Adipocyte (in vitro differentiated cells): ENCODE results near the gene MAP4K3.
"Not testable (repeated sequence)": the region's sequence is repeated elsewhere in the genome, so short reads cannot be mapped to it uniquely, and the experiment has no call there.

ENCODE experiments used
- DNase-seq: peaks from one replicate; pipeline ENCODE4 v3.0.0-alpha.2; 2015; ENCODE audit warnings: low read depth
- H3K27me3 ChIP-seq: replicated peaks from 2 replicates; pipeline ENCODE4 v1.7.0; 2013; ENCODE audit warnings: mild to moderate bottlenecking, low read length, moderate library complexity; ENCODE audit not compliant: control insufficient read depth, insufficient read depth
- H3K36me3 ChIP-seq: 2 replicates; pipeline ENCODE4 v1.7.0; 2013; ENCODE audit warnings: low read length, mild to moderate bottlenecking, moderate library complexity; ENCODE audit not compliant: control insufficient read depth, insufficient read depth, severe bottlenecking
- H3K4me1 ChIP-seq: 2 replicates; pipeline ENCODE4 v1.7.0; 2013; ENCODE audit warnings: mild to moderate bottlenecking, low read length, moderate library complexity; ENCODE audit not compliant: control insufficient read depth, insufficient read depth
- H3K4me3 ChIP-seq: 2 replicates; pipeline ENCODE4 v1.7.0; 2013; ENCODE audit warnings: mild to moderate bottlenecking, low read length, moderate library complexity
- H3K9ac ChIP-seq: 2 replicates; pipeline ENCODE4 v1.7.0; 2013; ENCODE audit warnings: mild to moderate bottlenecking, low read length, moderate library complexity
- H3K9me3 ChIP-seq: 2 replicates; pipeline ENCODE4 v1.7.0; 2013; ENCODE audit warnings: mild to moderate bottlenecking, low read length, moderate library complexity; ENCODE audit not compliant: control insufficient read depth

MAP4K3 gene

GRCh38 chr2:39252888-39253518, 184.1 kb downstream of the MAP4K3 start:
- Histone ChIP-seq H3K27me3 (no peaks in the 10 kb centered on the region), H3K36me3 (peaks cover 98% of the 10 kb centered on the region), H3K9me3 (no peaks in the 10 kb centered on the region), H3K4me1 (no peaks in the 10 kb centered on the region), H3K4me3 (no peak overlapping the region), H3K9ac (no peak overlapping the region)
- no peak for DNase-seq

DNA sequence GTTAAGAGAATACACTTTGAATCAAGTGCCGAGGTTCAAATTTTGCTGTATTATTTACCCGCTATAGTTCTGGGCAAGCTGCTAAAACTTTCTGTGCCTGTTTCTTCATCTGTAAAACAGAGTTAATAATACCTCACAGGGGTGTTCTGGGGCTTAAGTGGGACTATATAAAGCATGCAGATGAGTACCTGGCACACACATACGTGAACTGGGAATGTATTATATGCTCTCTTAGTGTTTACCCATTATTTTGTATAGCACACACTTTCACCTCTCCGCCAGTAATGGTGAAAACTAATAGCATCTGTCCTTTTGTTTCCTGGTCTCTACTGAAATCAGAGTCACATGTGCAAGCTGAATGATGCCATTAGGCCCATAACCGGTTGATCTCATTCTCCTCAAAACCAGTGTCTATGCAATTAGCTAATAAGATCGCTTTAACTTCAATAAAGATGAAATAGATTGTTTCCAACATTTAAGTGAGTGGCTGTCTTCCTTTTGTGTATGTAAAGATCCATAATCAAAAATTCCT, 189.5 kb downstream of the MAP4K3 start:
- Histone ChIP-seq H3K36me3 (peaks cover 54% of the 10 kb centered on the region), H3K4me1 (no peaks in the 10 kb centered on the region), H3K4me3 (no peak overlapping the region), H3K9ac (no peak overlapping the region), H3K9me3 (no peaks in the 10 kb centered on the region), H3K27me3 (no peaks in the 10 kb centered on the region)
- DNase-seq, result no peak

GRCh38 chr2:39246382-39246980, 190.6 kb downstream of the MAP4K3 start:
- no peak overlapping the region for H3K9ac ChIP-seq
- no peak overlapping the region for H3K4me3 ChIP-seq
- peaks cover 43% of the 10 kb centered on the region for H3K36me3 ChIP-seq
- no peaks in the 10 kb centered on the region for H3K27me3 ChIP-seq
- no peaks in the 10 kb centered on the region for H3K9me3 ChIP-seq
- no peaks in the 10 kb centered on the region for H3K4me1 ChIP-seq
- DNase-seq, result no peak

DNA sequence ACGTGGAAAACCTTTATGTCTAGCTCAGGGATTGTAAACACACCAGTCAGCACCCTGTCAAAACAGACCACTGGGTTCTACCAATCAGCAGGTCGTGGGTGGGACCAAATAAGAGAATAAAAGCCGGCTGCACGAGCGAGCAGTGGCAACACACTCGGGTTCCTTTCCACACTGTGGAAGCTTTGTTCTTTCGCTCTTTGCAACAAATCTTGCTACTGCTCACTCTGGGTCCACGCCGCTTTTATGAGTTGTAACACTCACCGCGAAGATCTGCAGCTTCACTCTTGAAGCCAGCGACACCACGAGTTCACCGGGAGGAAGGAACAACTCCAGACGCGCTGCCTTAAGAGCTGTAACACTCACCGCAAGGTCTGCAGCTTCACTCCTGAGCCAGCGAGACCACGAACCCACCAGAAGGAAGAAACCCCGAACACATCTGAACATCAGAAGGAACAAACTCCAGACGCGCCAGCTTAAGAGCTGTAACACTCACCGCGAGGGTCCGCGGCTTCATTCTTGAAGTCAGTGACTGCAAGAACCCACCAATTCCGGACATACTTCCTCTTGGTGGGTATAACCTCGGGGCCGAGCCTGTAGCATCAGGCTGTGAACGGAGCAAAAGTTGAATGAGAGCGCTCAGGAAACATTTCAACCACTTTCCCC, 192.0 kb downstream of the MAP4K3 start:
- H3K4me3 ChIP-seq, H3K9me3 ChIP-seq, DNase-seq, H3K27me3 ChIP-seq, H3K9ac ChIP-seq, H3K4me1 ChIP-seq: not testable (repeated sequence)
- peaks cover 30% of the 10 kb centered on the region for H3K36me3 ChIP-seq

GRCh38 chr2:39244241-39244862, 192.7 kb downstream of the MAP4K3 start:
- DNase-seq, H3K9me3 ChIP-seq, H3K4me3 ChIP-seq, H3K4me1 ChIP-seq, H3K27me3 ChIP-seq, H3K9ac ChIP-seq: not testable (repeated sequence)
- peaks cover 22% of the 10 kb centered on the region for H3K36me3 ChIP-seq

DNA sequence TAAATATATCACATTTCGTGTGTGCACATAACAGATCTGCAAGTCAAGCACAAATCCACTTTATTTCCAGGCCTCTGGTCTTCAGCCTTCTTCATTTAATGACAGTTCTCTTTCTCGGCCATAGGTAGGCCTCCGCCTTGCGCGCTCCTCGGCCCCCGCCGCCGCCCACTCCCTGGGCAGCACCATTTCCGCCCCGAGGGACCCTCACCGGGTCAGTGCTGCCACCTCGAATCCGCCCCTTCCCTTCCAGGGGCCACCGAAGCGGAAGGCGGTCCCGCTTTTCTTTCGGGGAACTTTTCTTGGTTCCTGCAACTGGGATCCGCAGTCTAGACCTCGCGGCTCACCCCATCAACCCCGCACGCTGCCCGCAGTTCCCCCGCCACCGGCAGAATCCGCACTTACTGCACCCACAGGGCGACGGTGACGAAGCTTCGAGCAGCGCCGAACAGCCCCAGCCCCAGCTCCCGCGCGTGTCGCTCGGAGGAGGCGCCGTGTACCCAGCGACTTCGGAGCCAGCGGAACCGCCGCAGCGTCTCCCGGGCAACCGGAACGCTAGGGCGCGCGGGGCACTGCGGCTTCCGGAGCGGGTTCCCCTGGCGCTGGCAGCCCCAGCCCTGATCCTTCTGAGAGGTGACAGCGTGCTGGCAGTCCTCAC, 193.5 kb downstream of the MAP4K3 start, which contains the start of gene CDKL4:
CDKL4 (minus strand) TSS at position 502 of the 655 bp plus-strand sequence.
- peaks cover 15% of the 10 kb centered on the region for H3K36me3 ChIP-seq
- DNase-seq, result no peak
- no peak within 1 kb of the TSS for H3K9ac ChIP-seq
- H3K4me1 ChIP-seq, result no peaks in the 10 kb centered on the region
- no peaks in the 10 kb centered on the region for H3K9me3 ChIP-seq
- H3K4me3 ChIP-seq, result peak within 1 kb of the TSS; percentile 47
- no peaks in the 10 kb centered on the region for H3K27me3 ChIP-seq

GRCh38 chr2:39241588-39241987, 195.5 kb downstream of the MAP4K3 start:
- no peaks in the 10 kb centered on the region for H3K9me3 ChIP-seq
- DNase-seq, result no peak
- H3K4me3 ChIP-seq, result no peak overlapping the region
- no peak overlapping the region for H3K9ac ChIP-seq
- no peaks in the 10 kb centered on the region for H3K36me3 ChIP-seq
- no peaks in the 10 kb centered on the region for H3K27me3 ChIP-seq
- peaks cover 6% of the 10 kb centered on the region for H3K4me1 ChIP-seq

- Histone ChIP-seq H3K9ac (no peak overlapping the region), H3K36me3 (no peaks in the 10 kb centered on the region), H3K4me1 (peaks cover 6% of the 10 kb centered on the region), H3K4me3 (no peak overlapping the region), H3K27me3 (no peaks in the 10 kb centered on the region), H3K9me3 (no peaks in the 10 kb centered on the region)
- DNase-seq, result no peak
These were observed 196.3 kb downstream of the MAP4K3 start for GRCh38 chr2:39240758-39241157.

DNA sequence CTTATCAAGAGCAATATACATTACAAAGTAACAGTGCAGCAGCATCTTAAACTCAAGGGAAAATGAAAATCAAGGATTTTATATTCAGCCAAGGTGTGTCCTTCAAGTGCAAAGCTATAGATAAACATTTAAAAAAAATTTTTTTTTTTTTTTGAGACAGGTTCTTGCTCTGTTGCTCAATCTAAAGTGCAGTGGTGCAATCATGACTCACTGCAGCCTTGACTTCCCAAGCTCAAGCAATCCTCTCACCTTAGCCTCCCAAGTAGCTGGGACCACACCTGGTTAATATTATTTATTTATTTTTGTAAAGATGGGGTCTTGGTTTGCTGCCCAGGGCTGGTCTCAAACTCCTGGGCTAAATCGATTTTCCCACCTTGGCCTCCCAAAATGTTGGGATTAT, 202.3 kb downstream of the MAP4K3 start:
- Histone ChIP-seq H3K4me3 (no peak overlapping the region), H3K9ac (no peak overlapping the region), H3K4me1 (peaks cover 11% of the 10 kb centered on the region), H3K36me3 (no peaks in the 10 kb centered on the region), H3K27me3 (no peaks in the 10 kb centered on the region), H3K9me3 (no peaks in the 10 kb centered on the region)
- peak; percentile 24 for DNase-seq

- Histone ChIP-seq H3K27me3 (no peaks in the 10 kb centered on the region), H3K36me3 (no peaks in the 10 kb centered on the region), H3K4me3 (no peak overlapping the region), H3K9ac (no peak overlapping the region), H3K4me1 (peaks cover 30% of the 10 kb centered on the region), H3K9me3 (no peaks in the 10 kb centered on the region)
- no peak for DNase-seq
These were observed 204.9 kb downstream of the MAP4K3 start for GRCh38 chr2:39232141-39232540.
